ENCODE results near the gene RPL11. TPM values are rescaled to one million over a fixed set of nuclear protein-coding genes. Genes with fewer than 3 reads are reported as not detected.
"Not testable (repeated sequence)": the region's sequence is repeated elsewhere in the genome, so short reads cannot be mapped to it uniquely, and the experiment has no call there.

Gene RPL11
- polyA plus RNA-seq, 3 donors from 2014 or later = 524 to 763 (median 531) TPM

DNA sequence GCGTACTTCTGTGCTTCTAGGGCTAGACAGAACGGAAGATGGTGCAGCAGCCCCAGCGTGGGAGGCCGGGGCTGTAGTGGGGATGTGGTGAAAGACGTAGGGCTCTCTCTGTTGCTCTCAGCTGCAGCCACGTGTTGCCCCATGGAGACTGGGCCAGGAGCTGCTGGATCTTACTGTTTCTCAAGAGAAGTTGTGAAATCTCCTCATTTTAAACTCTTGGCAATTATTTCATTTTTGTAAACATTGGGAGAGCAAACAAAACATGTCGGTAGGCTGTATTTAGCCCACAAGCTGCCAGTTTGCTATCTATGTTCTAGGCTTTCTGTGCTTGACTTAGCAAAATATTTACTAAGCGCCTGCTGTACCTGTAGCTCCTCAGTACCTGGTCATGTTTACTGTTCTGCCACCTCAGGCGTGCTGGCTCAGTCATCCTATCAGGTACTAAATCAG is 35.8 kb downstream of the RPL11 start:
- Mint-ChIP-seq H3K4me1 (peaks cover 0 to 5% of the 10 kb centered on the region in 2 donors), H3K36me3 (peaks cover 0 to 4% (median 0%) of the 10 kb centered on the region in 3 donors), H3K9me3 (no peaks in the 10 kb centered on the region), H3K27me3 (ENCODE audit: low read depth in 3 of 3) (no peaks in the 10 kb centered on the region), H3K27ac (no peak overlapping the region), H3K4me3 (no peak overlapping the region)
- no peak for DNase-seq

DNA sequence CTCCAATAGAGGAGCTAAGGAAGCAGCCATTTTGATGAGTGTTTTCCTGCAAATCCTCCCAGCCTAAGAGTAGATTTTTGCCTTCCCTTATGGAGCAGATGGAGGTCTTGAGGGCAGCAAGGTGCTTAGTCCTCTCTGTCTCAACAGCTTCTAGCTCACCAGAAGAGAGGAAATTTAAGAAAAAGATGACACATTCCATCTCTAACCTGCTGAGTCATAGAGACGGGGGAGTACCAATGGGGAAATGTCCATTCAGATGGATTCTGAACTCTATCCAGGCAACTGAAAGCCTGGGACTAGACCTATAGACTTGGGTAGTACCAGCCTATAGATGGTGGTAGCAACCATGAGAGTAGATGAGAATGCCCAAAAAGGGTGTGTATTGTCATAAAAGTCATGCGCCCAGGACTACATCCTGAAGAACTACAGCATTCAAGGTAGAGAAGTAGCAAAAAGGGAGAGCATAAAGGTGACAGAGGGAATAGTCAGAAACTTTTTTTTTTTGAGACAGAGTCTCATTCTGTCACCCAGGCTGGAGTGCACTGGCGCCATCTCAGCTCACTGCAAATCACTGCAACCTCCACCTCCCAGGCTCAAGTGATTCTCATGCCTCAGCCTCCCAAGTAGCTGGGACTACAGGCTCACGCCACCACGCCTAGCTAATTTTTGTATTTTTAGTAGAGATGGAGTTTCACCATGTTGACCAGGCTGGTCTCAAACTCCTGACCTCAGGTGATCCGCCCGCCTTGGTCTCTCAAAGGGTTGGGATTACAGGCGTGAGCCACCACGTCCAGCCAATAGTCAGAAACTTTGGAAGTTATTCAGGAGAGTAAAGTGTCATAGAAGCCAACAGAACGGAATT is 41.0 kb downstream of the RPL11 start:
- Mint-ChIP-seq H3K27ac (no peak overlapping the region), H3K4me3 (no peak overlapping the region), H3K9me3 (no peaks in the 10 kb centered on the region), H3K27me3 (ENCODE audit: low read depth in 3 of 3) (no peaks in the 10 kb centered on the region), H3K36me3 (peaks cover 0 to 4% (median 0%) of the 10 kb centered on the region in 3 donors), H3K4me1 (peaks cover 0 to 5% of the 10 kb centered on the region in 2 donors)
- DNase-seq = no peak

DNA sequence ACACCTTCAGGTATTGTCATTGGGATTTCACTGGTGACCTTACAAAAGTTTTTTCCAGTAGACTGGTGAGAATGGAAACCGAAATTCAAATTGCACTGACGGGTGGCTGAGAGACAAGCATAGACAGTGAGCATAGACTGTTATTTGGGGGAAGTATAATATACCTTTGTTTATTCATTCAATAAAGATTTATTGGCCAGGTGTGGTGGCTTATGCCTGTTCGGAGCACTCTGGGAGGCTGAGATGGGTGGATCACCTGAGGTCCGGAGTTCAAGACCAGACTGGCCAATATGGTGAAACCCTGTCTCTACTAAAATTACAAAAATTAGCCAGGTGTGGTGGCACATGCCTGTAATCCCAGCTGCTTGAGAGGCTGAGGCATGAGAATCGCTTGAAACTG is 41.7 kb downstream of the RPL11 start:
- not testable (repeated sequence) for H3K27me3 Mint-ChIP-seq (ENCODE audit: low read depth in 3 of 3); H3K4me3 Mint-ChIP-seq; DNase-seq; H3K36me3 Mint-ChIP-seq; H3K27ac Mint-ChIP-seq; H3K4me1 Mint-ChIP-seq; H3K9me3 Mint-ChIP-seq

DNA sequence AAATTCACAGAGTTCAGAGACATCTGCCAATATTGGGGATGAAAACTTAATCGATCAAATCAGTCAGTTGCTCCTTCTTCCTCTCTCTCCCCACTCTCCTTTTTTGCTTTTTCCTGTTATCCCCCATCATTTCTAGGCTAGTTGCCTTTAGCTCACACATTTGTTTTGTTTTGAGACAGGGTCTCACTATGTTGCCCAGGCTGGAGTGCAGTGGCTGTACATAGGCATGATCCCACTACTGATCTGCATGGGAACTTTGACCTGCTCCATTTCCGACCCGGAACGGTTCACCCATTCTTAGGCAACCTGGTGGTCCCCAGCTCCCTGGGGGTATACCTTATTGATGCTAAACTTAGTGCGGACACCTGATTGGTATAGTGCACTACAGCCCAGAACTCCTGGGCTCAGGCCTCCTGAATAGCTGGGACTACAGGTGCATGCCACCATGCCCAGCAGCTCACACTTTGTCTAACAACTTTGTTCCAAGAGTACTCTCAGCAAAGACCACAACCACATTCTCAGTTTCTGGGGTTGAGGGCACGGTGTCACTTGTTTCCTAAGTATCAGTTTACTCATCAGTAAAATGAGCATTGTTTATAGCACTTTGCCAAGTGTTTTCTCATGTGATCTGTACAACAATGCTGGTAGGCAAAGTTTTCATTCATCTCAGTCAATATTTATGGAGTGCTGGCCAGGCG is 45.0 kb downstream of the RPL11 start:
- no peaks in the 10 kb centered on the region for H3K27me3 Mint-ChIP-seq (ENCODE audit: low read depth in 3 of 3)
- H3K36me3 Mint-ChIP-seq = no peaks in the 10 kb centered on the region
- H3K4me1 Mint-ChIP-seq = no peaks in the 10 kb centered on the region
- no peak for DNase-seq
- H3K4me3 Mint-ChIP-seq = no peak overlapping the region
- no peak overlapping the region for H3K27ac Mint-ChIP-seq
- H3K9me3 Mint-ChIP-seq = no peaks in the 10 kb centered on the region

DNA sequence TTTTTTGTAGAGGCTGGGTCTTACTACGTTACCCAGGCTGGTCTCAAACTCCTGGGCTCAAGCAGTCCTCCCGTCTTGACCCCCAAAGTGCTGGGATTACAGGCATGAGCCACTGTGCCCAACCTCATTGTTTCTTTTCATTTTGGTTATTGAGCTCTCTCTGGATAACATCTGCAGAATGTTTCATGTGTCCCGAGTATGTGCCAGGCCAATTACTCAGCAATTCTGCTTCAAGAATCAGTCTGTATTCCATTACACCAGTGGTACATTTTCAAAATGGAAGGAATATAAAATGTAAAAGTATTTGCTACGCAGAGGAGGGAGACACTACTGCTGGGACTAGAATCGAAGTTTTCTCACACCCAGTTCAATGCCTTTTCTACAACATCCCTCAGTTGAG is 50.0 kb downstream of the RPL11 start:
- Mint-ChIP-seq H3K9me3 (no peaks in the 10 kb centered on the region), H3K27me3 (ENCODE audit: low read depth in 3 of 3) (peaks cover 0 to 12% (median 2%) of the 10 kb centered on the region in 3 donors), H3K4me3 (peak overlapping the region; percentile 85 to 93 (median 88)), H3K4me1 (peaks cover 29 to 37% of the 10 kb centered on the region in 2 donors), H3K36me3 (no peaks in the 10 kb centered on the region), H3K27ac (peak overlapping the region in 3 of 6 donors; percentile 80 to 91 (median 88))
- DNase-seq = no peak

DNA sequence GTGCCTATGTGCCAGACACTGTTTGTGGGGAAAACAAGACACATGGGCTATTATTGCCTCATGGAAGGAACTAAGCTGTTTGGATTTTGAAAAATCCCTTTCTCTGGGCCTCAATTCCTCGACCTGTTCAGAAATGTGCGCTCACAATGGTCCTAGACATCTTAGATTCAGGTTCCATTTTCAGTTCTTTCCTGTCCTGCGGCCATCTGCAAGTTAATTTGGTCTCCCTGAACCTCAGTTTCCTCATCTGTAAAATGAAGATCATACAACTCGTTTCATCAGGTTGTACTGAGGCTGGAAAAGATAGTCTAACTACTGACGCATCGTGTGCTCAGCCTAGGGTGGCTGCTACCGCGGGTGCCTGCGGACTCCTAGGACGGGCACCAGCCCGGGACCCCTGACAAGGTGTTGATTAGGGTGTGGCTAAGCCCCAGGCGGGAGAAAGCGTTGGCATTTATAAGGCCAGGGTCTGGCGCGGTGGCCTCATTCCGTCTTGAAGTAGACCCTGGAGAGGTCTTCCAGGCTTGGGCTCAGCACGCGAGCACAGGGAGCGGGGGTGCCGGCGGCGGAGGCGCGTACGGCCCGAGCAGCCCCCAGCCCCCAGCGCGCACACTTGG is 51.2 kb downstream of the RPL11 start:
- H3K27me3 Mint-ChIP-seq (ENCODE audit: low read depth in 3 of 3) = peaks cover 0 to 12% (median 2%) of the 10 kb centered on the region in 3 donors
- peak overlapping the region; percentile 85 to 93 (median 88) for H3K4me3 Mint-ChIP-seq
- H3K27ac Mint-ChIP-seq = peak overlapping the region; percentile 75 to 91 (median 83)
- no peaks in the 10 kb centered on the region for H3K36me3 Mint-ChIP-seq
- H3K4me1 Mint-ChIP-seq = peaks cover 35 to 48% of the 10 kb centered on the region in 2 donors
- H3K9me3 Mint-ChIP-seq = no peaks in the 10 kb centered on the region
- no peak for DNase-seq

DNA sequence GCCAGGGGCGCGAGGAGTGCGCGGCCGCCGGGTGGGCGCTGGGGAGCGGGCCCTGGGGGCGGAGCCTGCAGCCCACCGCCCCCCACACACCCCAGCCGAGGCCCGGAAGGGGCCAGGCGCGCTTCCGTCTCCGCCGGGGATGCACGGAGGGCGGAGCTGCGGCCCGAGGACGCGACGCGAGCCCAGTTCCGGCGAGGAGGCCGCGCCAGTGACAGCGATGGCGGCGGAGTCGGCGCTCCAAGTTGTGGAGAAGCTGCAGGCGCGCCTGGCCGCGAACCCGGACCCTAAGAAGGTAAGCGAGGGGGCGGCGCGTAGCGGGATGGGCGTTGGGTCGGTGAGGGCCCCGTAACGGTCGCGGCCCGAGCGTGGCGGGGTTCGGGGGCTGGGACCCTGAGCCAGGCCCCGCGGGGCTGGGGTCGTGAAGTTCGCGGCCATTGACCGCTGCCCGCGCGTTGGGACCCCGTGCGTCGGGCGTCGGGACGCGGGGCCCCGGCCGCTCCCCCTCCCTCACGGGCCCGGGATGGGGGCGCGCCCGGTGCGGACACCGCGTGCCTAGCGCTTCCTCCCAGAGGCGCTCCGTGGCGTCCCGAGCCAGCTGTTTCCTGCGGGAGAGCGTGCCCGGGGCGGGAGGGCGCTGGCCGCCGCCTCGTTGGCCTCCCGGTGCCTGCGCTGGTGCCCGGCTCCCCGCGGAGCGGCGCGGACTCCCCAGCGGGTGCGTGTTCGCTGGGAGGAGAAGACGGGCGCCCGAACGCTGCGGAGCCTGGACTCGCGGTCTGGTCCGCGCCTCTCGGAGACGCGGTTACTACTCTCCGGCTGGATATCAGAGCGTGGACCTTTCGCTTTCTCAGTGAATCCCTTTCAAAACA is 51.9 kb downstream of the RPL11 start, which contains the start of gene ELOA:
Gene ELOA, plus strand, starts transcription at position 185 of the 866 bp plus-strand sequence. Its CDS starts 33 bp downstream, at position 218.
- Mint-ChIP-seq H3K36me3 (no peaks in the 10 kb centered on the region), H3K9me3 (no peaks in the 10 kb centered on the region), H3K27me3 (ENCODE audit: low read depth in 3 of 3) (peaks cover 0 to 12% (median 2%) of the 10 kb centered on the region in 3 donors), H3K4me3 (peak within 1 kb of the TSS; percentile 88 to 93 (median 90)), H3K27ac (peak within 1 kb of the TSS; percentile 83 to 91 (median 86)), H3K4me1 (peaks cover 37 to 56% of the 10 kb centered on the region in 2 donors)
- peak; percentile 68 to 72 (median 70) for DNase-seq

DNA sequence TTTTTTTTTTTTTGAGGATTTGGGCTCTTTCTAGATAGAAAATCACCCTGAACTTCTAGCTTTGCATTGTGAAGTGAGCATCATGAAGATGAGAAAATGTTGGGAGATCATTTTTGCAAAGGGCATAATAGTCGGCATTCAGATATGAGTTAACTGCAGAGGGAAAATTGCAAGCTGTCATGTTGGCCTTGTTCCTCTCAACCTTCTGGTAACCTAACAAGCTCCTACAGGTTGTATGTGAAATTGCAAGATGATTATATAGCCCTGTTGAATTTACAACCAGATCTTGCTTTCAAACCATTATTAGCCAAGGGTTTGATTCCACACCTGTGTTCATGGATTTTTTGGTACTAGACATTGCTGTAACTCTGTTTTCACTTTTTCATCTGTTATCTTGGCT is 53.9 kb downstream of the RPL11 start:
- Mint-ChIP-seq H3K27ac (peak overlapping the region in 2 of 6 donors; percentile 9 to 55), H3K36me3 (peaks cover 0 to 6% (median 4%) of the 10 kb centered on the region in 3 donors), H3K9me3 (no peaks in the 10 kb centered on the region), H3K27me3 (ENCODE audit: low read depth in 3 of 3) (peaks cover 0 to 13% (median 2%) of the 10 kb centered on the region in 3 donors), H3K4me1 (peaks cover 40 to 66% of the 10 kb centered on the region in 2 donors), H3K4me3 (peak overlapping the region in 4 of 5 donors; percentile 88 to 92 (median 90))
- no peak for DNase-seq

Other genes starting within 250 kb of the RPL11 start
- gene ASAP3, start 207.6 kb upstream of the RPL11 start, polyA plus RNA-seq = not detected
- gene E2F2, start 160.6 kb upstream of the RPL11 start, polyA plus RNA-seq = 1 to 10 TPM in 2 of 3 donors, under 1 TPM in 1; 0.28 to 1.3 (median 1.2) TPM
- 1 to 10 TPM in 1 of 3 donors, under 1 TPM in 1, not detected in 1; 0.28 to 2.5 TPM for gene ID3, start 132.3 kb upstream of the RPL11 start, polyA plus RNA-seq
- gene ELOA, start 51.7 kb downstream of the RPL11 start, polyA plus RNA-seq = 10 to 100 TPM; 16.4 to 30.3 (median 19.1) TPM
- 10 to 100 TPM; 62.5 to 89.2 (median 82.4) TPM for gene PITHD1, start 86.6 kb downstream of the RPL11 start, polyA plus RNA-seq
- 100 to 1,000 TPM in 2 of 3 donors, 10 to 100 TPM in 1; 91.9 to 142 (median 117) TPM for gene LYPLA2, start 99.3 kb downstream of the RPL11 start, polyA plus RNA-seq
- 10 to 100 TPM; 31.2 to 52.9 (median 39.9) TPM for gene GALE, start 108.9 kb downstream of the RPL11 start, polyA plus RNA-seq
- 10 to 100 TPM; 32.8 to 57.9 (median 36.2) TPM for gene HMGCL, start 133.6 kb downstream of the RPL11 start, polyA plus RNA-seq
- gene FUCA1, start 176.5 kb downstream of the RPL11 start, polyA plus RNA-seq = 10 to 100 TPM; 24.3 to 27.7 (median 26.1) TPM
- gene CNR2, start 221.6 kb downstream of the RPL11 start, polyA plus RNA-seq = 10 to 100 TPM in 1 of 3 donors, 1 to 10 TPM in 2; 7.4 to 10.7 (median 9.5) TPM

All from immature natural killer cell (primary cell).